Mucosa of descending colon (tissue), 3 donors: ENCODE measurements around the gene UGT1A8. TPM values are rescaled to one million over a fixed set of nuclear protein-coding genes. Genes with fewer than 3 reads are reported as not detected.
"Not testable (repeated sequence)": the region's sequence is repeated elsewhere in the genome, so short reads cannot be mapped to it uniquely, and the experiment has no call there.

ENCODE experiments used
- ATAC-seq: fragments of 200-7000 bp; cut with Tn5 transposase; one replicate; pipeline ENCODE4 v1.9.1; 2020; ENCODE audit warnings: mild to moderate bottlenecking, moderate library complexity
- DNase-seq, 3 donors: peaks; one replicate each; pipeline ENCODE4 v3.0.0-alpha.2; 2020
- H3K36me3 ChIP-seq: fragments of 200-600 bp; one replicate; pipeline ENCODE4 v1.8.0; 2021; ENCODE audit warnings: low read depth, mild to moderate bottlenecking
- H3K4me1 ChIP-seq: fragments of 200-600 bp; one replicate; pipeline ENCODE4 v1.8.0; 2021; ENCODE audit warnings: low read depth, mild to moderate bottlenecking
- H3K4me3 ChIP-seq: fragments of 200-600 bp; one replicate; pipeline ENCODE4 v1.8.0; 2021; ENCODE audit warnings: mild to moderate bottlenecking
- H3K9me3 ChIP-seq: fragments of 200-600 bp; one replicate; pipeline ENCODE4 v1.8.0; 2021; ENCODE audit warnings: mild to moderate bottlenecking
- CTCF ChIP-seq: fragments of 200-600 bp; IDR thresholded peaks from one replicate; pipeline ENCODE4 v1.8.0; 2022; ENCODE audit warnings: antibody characterized with exemption, mild to moderate bottlenecking
- intact Hi-C, 2 donors: fragments of 100-400 bp; cut with DNase I in 1 of 2; cut with micrococcal nuclease in 1 of 2; formaldehyde crosslinking; loops; one replicate each; pipeline versions ENCODE4 v1.11.0 to v1.11.1; 2022; cut with DNase I, micrococcal nuclease
- total RNA-seq, 3 donors: library from RNA; stranded (reverse); fragmentation: NEBNext Ultra II Directional in 2 of 3; extraction: Animal tissue kit (Norgen Biotek cat#: 25700) in 2 of 3; gene quantifications; one replicate each; pipeline versions ENCODE4 v1.2.1 to v1.2.4, GENCODE V29; 2021 to 2023
- donor health status: DM: no; HTN: no; CAD: no; lungs with moderate emphysema.
- donor health status: DM: no; HTN: no; CAD: no.
- donor health status: DM: no; HTN: yes; CAD: no.

UGT1A8 gene
- total RNA-seq, 3 donors from 2014 or later, result 7.4 to 34.2 (median 12.2) TPM

DNA sequence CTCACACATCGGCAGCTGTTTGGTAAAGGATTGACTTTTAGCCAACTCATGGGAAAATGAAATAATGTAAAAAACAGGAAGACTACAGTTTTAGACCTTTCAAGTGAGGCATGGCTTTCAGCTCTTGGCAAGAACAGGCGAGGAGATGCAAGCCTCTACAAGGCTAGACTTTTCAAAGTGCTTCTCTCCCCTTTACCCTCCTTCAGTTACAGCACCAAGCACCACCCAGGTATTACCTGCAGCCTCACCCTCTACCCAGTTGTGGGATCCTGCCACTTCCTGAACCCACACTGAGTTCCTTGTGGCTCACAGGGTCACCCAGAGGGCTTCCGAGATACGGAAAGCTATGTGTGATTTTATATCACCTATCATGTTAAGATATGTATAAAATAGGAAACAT, 33.5 kb downstream of the UGT1A8 start:
- TF ChIP-seq CTCF, result no peak
- Histone ChIP-seq H3K4me1 (peaks cover 11% of the 10 kb centered on the region), H3K4me3 (no peak overlapping the region), H3K36me3 (no peaks in the 10 kb centered on the region), H3K9me3 (peaks cover 9% of the 10 kb centered on the region)
- ATAC-seq (peak; percentile 98), DNase-seq (peak in 2 of 3 donors; percentile 54 to 61)
- intact Hi-C loops, result no loop called here

DNA sequence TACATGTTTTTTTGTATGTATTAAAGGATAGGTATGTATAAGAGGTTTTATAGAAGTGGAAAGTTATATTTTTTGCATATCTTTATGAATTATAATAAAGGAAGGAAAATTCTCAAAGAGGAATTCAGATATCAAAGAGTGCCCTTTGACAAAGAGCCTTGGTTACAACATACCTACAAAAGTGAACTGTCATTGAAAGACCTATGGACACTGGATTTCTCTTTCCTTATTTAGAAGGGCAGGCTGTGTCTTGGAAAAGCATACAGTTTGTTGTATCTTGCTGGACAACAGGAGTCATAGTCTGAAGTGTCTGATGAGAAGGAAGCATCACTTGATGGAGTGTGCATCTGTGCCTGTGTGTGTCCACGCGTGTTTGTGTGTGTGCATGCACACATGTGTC, 34.0 kb downstream of the UGT1A8 start:
- intact Hi-C loops, result no loop called here
- Histone ChIP-seq H3K9me3 (peaks cover 4% of the 10 kb centered on the region), H3K4me3 (no peak overlapping the region), H3K36me3 (no peaks in the 10 kb centered on the region), H3K4me1 (peaks cover 11% of the 10 kb centered on the region)
- ATAC-seq, result peak; percentile 72
- no peak for DNase-seq
- no peak for TF ChIP-seq CTCF

GRCh38 chr2:233654501-233654900, 37.1 kb downstream of the UGT1A8 start:
- peaks cover 11% of the 10 kb centered on the region for H3K4me1 ChIP-seq
- no peak for ATAC-seq
- no peak overlapping the region for H3K4me3 ChIP-seq
- H3K36me3 ChIP-seq, result no peaks in the 10 kb centered on the region
- TF ChIP-seq CTCF, result no peak
- no peaks in the 10 kb centered on the region for H3K9me3 ChIP-seq
- DNase-seq, result no peak
- intact Hi-C loops, result no loop called here

DNA sequence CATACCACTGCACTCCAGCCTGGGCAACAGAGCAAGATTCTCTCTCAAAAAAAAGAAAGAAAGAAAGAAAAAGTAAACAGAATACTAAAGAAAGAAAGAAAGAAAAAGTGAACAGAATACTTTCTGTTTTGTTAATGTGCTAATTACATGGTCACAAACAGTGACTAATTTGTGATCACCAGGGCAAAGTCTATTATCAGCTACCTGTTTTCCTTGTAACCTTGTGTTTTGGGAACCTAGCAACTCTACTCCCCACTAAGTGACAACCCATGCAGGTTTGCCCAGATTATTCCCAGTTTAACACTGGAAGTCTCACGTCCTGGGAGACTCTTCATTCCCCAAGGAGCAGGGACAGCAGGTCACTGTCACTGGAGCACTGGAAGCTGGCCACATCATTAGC, 37.6 kb downstream of the UGT1A8 start:
- no peak for DNase-seq
- Histone ChIP-seq H3K4me1 (peaks cover 10% of the 10 kb centered on the region), H3K36me3 (no peaks in the 10 kb centered on the region), H3K4me3 (no peak overlapping the region), H3K9me3 (no peaks in the 10 kb centered on the region)
- peak; percentile 39 for ATAC-seq
- intact Hi-C loops, result no loop called here
- no peak for TF ChIP-seq CTCF

- H3K4me3 ChIP-seq, H3K9me3 ChIP-seq, intact Hi-C loops, H3K4me1 ChIP-seq, DNase-seq, ATAC-seq, H3K36me3 ChIP-seq: not testable (repeated sequence)
Measured at GRCh38 chr2:233655943-233656342, 38.5 kb downstream of the UGT1A8 start.

- no peak overlapping the region for H3K4me3 ChIP-seq
- ATAC-seq, result no peak
- TF ChIP-seq CTCF, result no peak
Measured at GRCh38 chr2:233656443-233656842, 39.0 kb downstream of the UGT1A8 start.

More at GRCh38 chr2:233656443-233656842, 39.0 kb downstream of the UGT1A8 start:
- H3K4me1 ChIP-seq, result no peaks in the 10 kb centered on the region
- no peaks in the 10 kb centered on the region for H3K36me3 ChIP-seq
- DNase-seq, result no peak
- intact Hi-C loops, result no loop called here
- no peaks in the 10 kb centered on the region for H3K9me3 ChIP-seq
